HG03432 (cell line): ENCODE results near the gene WDFY4.

ENCODE experiments used
- ATAC-seq: cut with Tn5 transposase; IDR thresholded peaks from one replicate; pipeline ENCODE4 v1.9.1; 2021; ENCODE audit warnings: mild to moderate bottlenecking, moderate library complexity; ENCODE audit not compliant: unreplicated experiment

The WDFY4 gene

GRCh38 chr10:48839809-48840679, 155.4 kb downstream of the WDFY4 start:
- ATAC-seq, result no peak

GRCh38 chr10:48842231-48842630, 157.6 kb downstream of the WDFY4 start:
- no peak for ATAC-seq

DNA sequence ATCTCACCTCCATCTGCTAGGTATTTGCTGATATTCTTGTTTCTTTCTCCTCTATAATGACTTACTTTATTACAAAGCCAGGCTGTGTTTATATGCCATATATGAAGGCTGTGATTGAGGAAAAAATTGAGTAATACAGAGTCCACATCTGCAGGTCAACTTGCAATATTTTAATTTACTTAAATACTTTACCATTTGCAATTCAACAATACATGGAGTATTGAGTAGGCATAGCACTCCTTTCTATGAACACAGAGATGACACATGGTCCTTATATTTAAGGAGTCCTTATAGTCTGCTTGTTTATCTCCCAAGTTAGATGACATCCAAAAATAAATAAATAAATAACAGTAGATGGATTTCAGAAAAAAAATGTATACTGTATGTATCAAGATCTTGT, 158.5 kb downstream of the WDFY4 start:
- ATAC-seq, result no peak

DNA sequence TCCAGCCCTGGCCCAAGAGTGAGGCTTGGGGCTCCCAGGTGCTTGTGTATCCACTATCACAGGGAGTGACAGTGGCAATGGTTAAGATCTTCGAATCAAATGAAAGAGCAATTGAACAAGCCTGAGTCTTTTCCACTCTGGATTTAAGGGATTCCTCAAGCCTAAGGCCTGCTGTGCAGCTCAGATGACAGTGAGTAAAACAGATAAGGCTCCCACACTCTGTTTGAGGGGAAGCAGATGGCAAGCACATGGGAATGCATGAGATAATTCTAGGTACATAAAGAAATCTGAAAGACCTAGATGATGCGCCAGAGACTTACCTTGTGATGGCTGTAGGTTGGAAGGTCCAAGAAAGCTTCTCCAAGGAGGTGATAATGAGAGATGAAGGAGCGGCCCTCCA, 159.9 kb downstream of the WDFY4 start:
- no peak for ATAC-seq

- ATAC-seq, result no peak
These were observed 160.8 kb downstream of the WDFY4 start for GRCh38 chr10:48845512-48845911.

- ATAC-seq, result no peak
These were observed 163.0 kb downstream of the WDFY4 start for GRCh38 chr10:48847691-48848090.

DNA sequence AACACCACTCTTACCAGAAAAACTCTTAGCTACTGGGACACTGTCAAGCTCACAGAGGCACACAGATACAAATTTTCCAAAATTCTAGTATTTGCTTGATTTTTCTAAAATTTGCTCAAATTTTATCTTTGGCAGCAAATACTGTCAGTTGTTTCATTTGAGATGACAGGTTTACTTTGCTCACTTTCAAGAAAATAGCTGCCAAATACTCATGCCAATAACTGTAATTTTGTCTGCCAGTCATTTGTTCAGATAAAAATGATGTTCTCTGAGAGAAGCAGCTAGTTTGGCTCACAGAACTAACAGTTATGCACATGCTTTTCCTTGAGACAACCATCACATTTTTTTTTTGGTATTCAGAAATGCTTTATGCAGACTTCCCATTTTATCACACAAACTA, 172.2 kb downstream of the WDFY4 start:
- no peak for ATAC-seq

GRCh38 chr10:48872234-48872633, 187.6 kb downstream of the WDFY4 start:
- ATAC-seq, result no peak

DNA sequence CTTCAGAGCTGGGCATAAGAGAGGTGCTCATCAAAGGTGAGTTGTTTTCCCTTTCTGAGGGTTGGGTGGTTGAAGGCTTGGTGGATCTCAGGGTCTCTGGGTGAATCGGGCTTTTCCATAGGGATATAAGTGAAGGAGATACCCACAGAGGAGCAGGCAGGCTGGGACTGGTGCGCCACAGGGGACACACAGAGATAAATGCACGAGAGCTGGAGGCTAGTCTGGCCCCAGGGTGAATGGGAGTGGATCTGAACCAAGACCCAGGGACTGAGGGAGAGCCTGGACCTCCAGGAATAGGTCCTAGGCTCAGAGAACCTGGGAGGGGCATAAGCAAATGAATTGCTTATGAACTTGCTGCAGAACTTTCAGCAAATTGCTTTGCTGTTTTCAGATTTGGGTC, 193.4 kb downstream of the WDFY4 start:
- no peak for ATAC-seq

DNA sequence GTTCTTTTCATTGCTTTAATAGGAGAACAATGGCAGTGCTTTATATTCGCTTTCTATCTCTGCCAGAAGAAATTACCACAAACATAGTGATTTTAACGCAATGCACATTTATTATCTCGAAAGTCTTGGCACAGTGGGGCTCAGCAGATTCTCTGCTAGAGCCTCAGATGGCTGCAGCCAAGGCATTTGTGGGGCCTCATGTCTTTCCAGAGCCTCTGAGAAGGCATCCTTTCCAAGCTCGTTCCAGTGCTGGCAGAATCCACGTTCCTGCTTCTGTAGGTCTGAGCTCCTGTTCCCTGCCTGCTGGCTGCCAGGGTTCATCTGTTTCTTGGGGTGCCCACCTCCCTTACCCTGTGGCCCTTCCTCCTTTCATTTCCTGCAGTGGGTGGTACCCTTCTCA, 194.8 kb downstream of the WDFY4 start:
- no peak for ATAC-seq

- no peak for ATAC-seq
These were observed 195.5 kb downstream of the WDFY4 start for GRCh38 chr10:48880016-48880705.

DNA sequence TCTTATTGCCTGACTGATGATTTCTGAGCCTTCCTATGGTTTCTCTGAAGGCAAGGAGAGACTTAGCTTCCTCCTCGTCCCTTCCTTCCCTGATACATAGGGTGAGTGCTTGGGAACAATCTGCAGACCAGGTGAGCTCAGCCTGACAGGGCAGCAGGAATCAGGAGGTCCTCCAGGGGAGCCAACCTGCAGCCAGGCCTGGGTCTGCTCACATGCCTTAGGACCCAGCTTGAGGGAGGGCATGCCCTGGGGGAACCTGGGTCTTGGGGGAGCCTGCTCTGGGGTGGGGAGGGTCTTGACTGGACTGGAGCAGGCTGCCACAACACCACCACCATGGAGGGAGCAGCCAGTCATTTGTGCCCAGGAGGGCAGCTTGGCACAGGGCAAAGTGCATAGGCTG, 197.3 kb downstream of the WDFY4 start:
- ATAC-seq, result no peak

- no peak for ATAC-seq
These were observed 198.2 kb downstream of the WDFY4 start for GRCh38 chr10:48882881-48883280.

DNA sequence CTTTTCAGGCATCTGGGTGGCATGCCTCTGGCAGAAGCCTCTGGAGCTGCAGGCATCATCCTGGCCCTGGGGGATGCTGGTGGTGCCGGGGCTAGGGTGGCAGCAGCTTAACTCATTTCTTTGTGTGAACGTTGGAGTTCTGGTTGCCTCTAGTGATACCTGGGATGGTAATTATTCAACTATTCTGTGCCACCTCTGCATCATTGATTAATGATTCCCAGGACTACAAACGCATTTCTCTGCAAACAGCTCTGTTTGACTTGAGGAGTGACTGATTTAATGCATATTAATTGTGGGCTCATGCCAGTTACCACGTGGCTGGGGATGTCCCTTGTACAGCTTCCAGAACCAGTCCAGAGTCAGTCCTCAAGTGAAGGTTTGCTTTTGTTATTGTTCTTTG, 199.0 kb downstream of the WDFY4 start:
- no peak for ATAC-seq

- no peak for ATAC-seq
These were observed 199.7 kb downstream of the WDFY4 start for GRCh38 chr10:48884179-48885045.

GRCh38 chr10:48885376-48885775, 200.7 kb downstream of the WDFY4 start:
- no peak for ATAC-seq

- ATAC-seq, result no peak
These were observed 203.3 kb downstream of the WDFY4 start for GRCh38 chr10:48887982-48888381.

- ATAC-seq, result no peak
These were observed 206.5 kb downstream of the WDFY4 start for GRCh38 chr10:48890888-48891850.

DNA sequence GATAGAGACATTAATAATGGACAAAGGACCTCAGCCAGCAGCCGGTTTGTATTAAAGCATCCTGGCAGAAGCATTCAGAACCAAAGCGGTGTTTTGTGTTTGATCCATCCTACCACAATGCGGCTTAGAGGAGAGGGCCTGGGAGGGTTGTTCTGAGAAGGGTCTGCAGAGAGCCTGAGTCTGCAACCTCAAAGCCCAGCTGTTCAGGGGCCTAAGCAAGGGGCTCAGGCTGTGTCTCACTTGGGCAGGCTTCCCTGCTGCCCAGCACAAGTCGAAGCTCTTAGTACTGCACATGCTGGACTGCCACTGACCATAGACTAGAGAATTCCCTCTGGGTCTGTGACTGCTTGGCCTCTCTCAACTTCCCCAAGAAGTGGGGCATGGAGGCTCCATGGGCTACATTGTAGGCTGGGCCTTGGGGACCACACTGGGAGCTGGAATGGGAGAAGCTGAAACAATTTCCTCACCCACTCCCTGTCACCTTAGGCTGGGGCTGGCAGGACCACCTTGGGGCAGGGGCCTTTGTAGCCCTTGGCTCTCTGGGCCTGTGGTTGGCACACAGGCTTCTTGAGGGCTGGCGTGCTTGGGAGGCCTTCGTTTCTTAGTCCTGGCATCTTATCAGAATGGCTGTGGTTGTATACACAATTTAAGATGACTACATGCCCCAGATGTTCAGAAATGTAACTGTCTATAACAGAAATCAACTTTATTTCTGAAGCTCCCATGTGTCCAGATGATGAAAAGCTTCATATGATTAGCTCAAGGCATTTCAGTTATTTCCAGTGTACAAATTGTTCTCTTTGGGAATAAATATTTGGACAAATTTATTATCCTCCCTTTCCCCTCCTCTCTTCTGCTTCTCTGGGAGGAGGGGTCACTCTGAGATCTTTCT, 210.5 kb downstream of the WDFY4 start:
- no peak for ATAC-seq
